GM12892 (cell line): ENCODE data around the gene CD209.
"Not testable (repeated sequence)": the region's sequence is repeated elsewhere in the genome, so short reads cannot be mapped to it uniquely, and the experiment has no call there.

Experiments used
- POLR2A ChIP-seq: IDR thresholded peaks from 2 replicates; pipeline ENCODE4 v1.6.1; 2011; ENCODE audit warnings: low read depth, low read length, control low read depth
- POLR2AphosphoS5 ChIP-seq: IDR thresholded peaks from 2 replicates; pipeline ENCODE4 v1.6.1; 2011; ENCODE audit warnings: low read depth, low read length, control low read depth

DNA sequence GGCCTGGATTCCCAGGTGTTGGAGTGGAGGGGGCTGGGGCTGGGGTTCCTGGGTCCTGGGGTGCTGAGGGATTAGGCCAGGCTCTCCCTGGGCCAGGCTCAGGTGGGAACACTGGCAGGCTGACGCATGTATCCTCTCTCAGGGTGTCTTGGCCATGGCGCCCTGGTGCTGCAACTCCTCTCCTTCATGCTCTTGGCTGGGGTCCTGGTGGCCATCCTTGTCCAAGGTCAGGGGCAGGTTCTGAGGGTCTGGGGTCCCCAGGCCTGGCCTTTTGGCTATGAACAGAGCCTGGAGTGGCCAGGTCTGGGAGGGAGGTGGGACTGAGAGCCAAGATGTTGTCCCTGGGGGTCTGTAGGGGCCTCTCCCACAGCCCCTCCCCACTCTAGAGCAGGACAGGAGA, 17.7 kb upstream of the CD209 start:
- not testable (repeated sequence) for TF ChIP-seq POLR2AphosphoS5, POLR2A
